HUES6 (cell line): ENCODE measurements around the gene SLC26A4.

Experiments used
- H3K27ac ChIP-seq: 2 replicates; pipeline ENCODE4 v1.7.0; 2013; ENCODE audit warnings: low read depth, mild to moderate bottlenecking, low read length, inconsistent platforms
- H3K27me3 ChIP-seq: 2 replicates; pipeline ENCODE4 v1.6.1; 2013; ENCODE audit warnings: low read length; ENCODE audit not compliant: control insufficient read depth, insufficient read depth
- H3K36me3 ChIP-seq: 2 replicates; pipeline ENCODE4 v1.6.1; 2013; ENCODE audit warnings: low read length; ENCODE audit not compliant: control insufficient read depth, insufficient read depth
- H3K4me1 ChIP-seq: 2 replicates; pipeline ENCODE4 v1.6.1; 2013; ENCODE audit warnings: low read length; ENCODE audit not compliant: control insufficient read depth, insufficient read depth
- H3K4me3 ChIP-seq: 2 replicates; pipeline ENCODE4 v1.5.1; 2013; ENCODE audit warnings: low read depth, low read length
- H3K9ac ChIP-seq: one replicate; pipeline ENCODE4 v1.6.1; 2013; ENCODE audit warnings: mild to moderate bottlenecking, low read length
- H3K9me3 ChIP-seq: 2 replicates; pipeline ENCODE4 v1.6.1; 2013; ENCODE audit warnings: low read depth, low read length; ENCODE audit not compliant: control insufficient read depth, insufficient read depth

SLC26A4 gene

DNA sequence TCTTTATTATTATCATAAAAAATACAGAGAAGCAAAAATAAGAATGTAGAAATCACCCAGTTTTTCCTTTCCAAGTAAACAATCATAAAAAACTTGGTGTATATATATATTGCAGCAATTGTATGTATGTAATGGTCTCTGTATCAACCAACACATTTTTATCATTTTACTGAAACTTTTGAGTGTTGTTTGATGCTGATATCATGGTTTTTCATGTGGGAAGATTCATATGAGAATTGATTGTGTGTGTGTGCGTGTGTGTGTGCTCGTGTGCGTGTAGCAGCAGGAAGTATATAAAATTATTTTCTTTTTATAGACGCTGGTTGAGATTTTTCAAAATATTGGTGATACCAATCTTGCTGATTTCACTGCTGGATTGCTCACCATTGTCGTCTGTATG is 22.3 kb downstream of the SLC26A4 start:
- no peaks in the 10 kb centered on the region for H3K27me3 ChIP-seq
- no peaks in the 10 kb centered on the region for H3K36me3 ChIP-seq
- H3K27ac ChIP-seq, result no peak overlapping the region
- no peak overlapping the region for H3K4me3 ChIP-seq
- no peak overlapping the region for H3K9ac ChIP-seq
- H3K9me3 ChIP-seq, result no peaks in the 10 kb centered on the region
- H3K4me1 ChIP-seq, result no peaks in the 10 kb centered on the region

DNA sequence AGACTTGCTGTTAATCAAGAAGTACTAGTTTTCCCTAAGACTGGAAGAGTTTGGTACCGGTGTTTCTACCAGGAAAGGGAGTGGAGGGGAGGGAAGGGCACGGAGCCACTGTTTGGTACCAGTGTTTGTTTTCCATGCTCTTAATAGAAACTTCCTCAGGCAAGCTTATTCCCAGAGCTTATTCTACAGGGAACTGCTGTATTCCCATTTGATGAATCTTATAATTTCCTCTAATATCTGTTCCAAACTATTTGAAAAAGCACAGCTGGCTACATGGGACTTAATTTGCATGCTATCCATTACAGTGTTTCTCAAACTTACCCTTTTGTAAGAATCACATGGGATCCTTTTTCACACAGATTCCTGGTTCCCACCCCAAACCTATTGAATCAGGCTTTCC is 23.7 kb downstream of the SLC26A4 start:
- H3K9ac ChIP-seq, result no peak overlapping the region
- no peaks in the 10 kb centered on the region for H3K27me3 ChIP-seq
- H3K36me3 ChIP-seq, result no peaks in the 10 kb centered on the region
- no peak overlapping the region for H3K4me3 ChIP-seq
- H3K9me3 ChIP-seq, result no peaks in the 10 kb centered on the region
- H3K4me1 ChIP-seq, result no peaks in the 10 kb centered on the region
- no peak overlapping the region for H3K27ac ChIP-seq

DNA sequence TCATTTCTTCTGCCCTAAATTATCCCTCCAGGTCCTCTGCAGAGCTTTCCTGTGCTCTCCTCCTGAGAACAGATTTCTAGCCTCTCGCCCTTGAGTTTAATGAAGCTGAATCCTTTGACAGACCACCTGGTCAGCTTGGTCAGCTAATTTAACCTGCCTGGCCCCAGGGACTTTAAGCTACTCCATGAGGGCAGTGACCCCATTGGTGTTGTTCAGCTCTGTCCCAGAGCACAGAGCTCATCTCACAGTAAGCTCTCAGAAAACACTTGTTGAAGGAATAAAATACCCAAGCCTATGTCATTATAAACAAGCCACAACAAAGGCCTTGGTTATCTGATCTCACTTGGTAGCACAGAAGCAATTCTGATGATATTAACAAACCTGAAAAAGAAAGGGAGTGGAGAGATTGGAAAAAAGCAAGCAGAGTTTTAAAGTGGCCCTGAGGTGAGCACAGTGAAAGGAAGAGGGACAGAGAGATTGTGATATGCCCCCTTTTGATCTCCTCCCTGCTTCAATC is 24.4 kb downstream of the SLC26A4 start:
- Histone ChIP-seq H3K27me3 (no peaks in the 10 kb centered on the region), H3K27ac (no peak overlapping the region), H3K9me3 (no peaks in the 10 kb centered on the region), H3K4me1 (no peaks in the 10 kb centered on the region), H3K36me3 (no peaks in the 10 kb centered on the region), H3K4me3 (no peak overlapping the region), H3K9ac (no peak overlapping the region)

DNA sequence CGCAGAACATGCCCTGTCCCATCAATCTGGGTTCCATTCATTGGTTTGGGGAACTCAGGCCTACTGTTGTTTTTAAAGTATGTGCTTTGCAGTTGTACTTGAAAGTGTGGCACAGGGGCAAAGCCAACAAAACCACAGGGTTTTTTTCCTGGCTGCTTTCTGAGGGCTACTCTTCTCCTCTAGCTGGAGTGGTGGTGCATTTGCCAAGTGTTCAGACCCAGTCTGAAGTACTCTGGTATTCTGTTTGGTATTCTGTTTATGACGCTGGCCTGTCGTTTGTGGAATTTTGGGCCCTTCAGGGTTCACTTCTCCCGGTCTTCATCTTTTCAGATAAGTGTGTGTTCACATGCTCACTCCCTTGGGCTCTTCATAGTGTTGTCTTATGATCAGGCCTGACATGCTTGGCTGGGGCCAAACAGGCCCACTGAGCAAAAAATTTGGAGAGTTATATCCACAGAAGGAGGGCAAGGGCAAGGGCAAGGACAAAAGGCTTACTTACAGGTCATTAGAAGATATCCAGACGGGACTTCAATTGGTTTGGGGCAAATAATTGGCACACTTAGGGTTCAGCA is 26.3 kb downstream of the SLC26A4 start:
- Histone ChIP-seq H3K9ac (no peak overlapping the region), H3K36me3 (no peaks in the 10 kb centered on the region), H3K27ac (no peak overlapping the region), H3K9me3 (no peaks in the 10 kb centered on the region), H3K4me1 (peaks cover 4% of the 10 kb centered on the region; the same call in 1 of the 2 replicates), H3K27me3 (no peaks in the 10 kb centered on the region), H3K4me3 (no peak overlapping the region)

DNA sequence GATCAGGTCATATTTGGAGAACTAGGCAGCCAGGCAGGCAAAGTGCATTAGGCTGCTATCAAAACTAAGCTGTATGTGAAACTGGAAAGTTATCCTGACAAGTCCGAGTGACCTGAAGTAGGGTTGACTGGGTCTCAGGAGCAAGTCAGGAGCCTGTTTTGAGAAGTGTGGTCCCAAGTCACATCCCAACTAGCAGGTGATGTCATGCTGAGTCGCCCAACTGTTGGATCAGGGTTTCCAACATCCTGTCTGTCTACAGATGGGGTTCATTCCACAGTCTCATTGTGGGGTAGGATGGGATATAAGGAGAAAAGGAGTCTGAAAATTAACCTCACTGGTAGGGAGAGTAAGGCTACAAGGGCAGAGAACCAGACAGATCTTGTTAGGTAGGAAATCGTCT is 27.0 kb downstream of the SLC26A4 start:
- Histone ChIP-seq H3K36me3 (no peaks in the 10 kb centered on the region), H3K9ac (no peak overlapping the region), H3K27ac (no peak overlapping the region), H3K4me3 (no peak overlapping the region), H3K4me1 (peaks cover 4% of the 10 kb centered on the region; the same call in 1 of the 2 replicates), H3K27me3 (no peaks in the 10 kb centered on the region), H3K9me3 (no peaks in the 10 kb centered on the region)

DNA sequence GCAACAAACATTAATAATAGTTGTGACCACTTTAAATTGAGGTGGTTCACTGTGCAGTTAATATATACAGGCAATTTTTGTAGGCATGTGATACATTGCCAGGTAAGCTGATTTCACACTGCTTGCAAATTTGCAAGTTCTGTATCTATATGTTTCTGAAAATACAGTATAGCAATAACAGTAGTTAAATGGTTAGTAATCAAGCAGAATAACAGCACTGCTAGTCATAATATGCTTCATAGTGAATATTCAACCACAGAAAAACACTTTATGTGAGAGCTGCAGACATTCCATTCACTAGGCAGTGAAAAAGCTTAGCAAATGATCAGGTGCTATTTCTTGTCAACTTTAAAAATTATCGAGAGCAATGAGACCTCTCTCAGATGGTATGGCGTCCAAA is 28.9 kb downstream of the SLC26A4 start:
- Histone ChIP-seq H3K9ac (no peak overlapping the region), H3K4me3 (no peak overlapping the region), H3K36me3 (no peaks in the 10 kb centered on the region), H3K27ac (no peak overlapping the region), H3K27me3 (no peaks in the 10 kb centered on the region), H3K9me3 (no peaks in the 10 kb centered on the region), H3K4me1 (peaks cover 8% of the 10 kb centered on the region; the same call in 1 of the 2 replicates)

DNA sequence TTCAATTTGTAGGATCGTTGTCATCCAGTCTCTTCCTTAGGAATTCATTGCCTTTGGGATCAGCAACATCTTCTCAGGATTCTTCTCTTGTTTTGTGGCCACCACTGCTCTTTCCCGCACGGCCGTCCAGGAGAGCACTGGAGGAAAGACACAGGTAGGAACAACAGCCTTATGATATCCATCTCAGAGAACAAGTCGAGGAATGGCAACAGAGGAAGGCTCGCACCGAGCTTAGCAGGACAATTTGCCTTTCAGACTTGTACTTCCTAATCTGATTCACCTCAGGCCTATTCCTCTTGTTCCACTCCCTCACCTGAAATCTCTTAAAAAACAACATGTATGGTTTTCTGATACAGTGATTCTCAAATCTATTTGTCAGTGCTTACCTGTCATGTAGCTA is 29.5 kb downstream of the SLC26A4 start:
- H3K36me3 ChIP-seq, result no peaks in the 10 kb centered on the region
- H3K9me3 ChIP-seq, result no peaks in the 10 kb centered on the region
- no peak overlapping the region for H3K9ac ChIP-seq
- no peak overlapping the region for H3K27ac ChIP-seq
- H3K4me1 ChIP-seq, result peaks cover 8% of the 10 kb centered on the region; the same call in 1 of the 2 replicates
- H3K27me3 ChIP-seq, result no peaks in the 10 kb centered on the region
- no peak overlapping the region for H3K4me3 ChIP-seq

DNA sequence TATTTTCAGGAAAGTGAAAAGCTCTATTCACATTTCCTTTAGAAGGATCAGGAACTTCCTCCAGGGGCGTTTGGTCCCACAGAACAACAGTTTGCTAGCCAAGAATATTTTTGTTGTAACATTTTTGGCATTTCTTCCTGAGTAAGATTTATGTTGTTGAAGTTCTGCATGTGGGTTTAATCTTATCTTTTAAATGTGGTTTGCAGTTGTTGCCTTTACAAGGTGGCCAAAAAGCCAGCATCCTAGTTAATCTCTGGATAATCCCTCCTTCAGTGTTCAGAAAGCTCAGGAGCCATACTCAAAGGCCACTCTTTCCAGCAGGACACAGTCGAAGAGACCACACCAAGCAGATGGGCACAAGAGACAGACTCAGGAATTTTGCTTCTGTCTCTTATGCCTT is 30.0 kb downstream of the SLC26A4 start:
- Histone ChIP-seq H3K27ac (no peak overlapping the region), H3K9me3 (no peaks in the 10 kb centered on the region), H3K4me1 (peaks cover 8% of the 10 kb centered on the region; the same call in 1 of the 2 replicates), H3K27me3 (no peaks in the 10 kb centered on the region), H3K36me3 (no peaks in the 10 kb centered on the region), H3K9ac (no peak overlapping the region), H3K4me3 (no peak overlapping the region)

DNA sequence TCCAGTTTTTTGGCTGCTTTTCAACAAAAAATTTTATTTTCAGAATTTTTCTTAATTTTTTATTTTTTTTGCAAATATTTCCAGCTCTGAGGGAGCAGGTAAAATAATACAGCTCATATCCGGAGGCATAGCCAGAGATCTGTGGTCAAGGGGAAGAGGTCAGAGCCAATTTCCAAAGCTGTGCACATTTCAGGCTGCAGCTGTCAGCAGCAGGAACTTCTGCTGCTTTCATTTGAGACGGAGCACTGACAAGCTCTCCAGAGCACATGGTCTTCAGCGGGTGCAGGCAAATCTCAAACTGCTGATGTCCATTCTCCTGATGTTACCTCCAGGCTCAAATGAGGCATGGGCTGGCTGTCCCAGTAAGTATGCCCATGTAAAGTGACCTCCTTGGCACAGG is 31.1 kb downstream of the SLC26A4 start:
- H3K9me3 ChIP-seq, result no peaks in the 10 kb centered on the region
- no peaks in the 10 kb centered on the region for H3K27me3 ChIP-seq
- H3K27ac ChIP-seq, result no peak overlapping the region
- H3K36me3 ChIP-seq, result no peaks in the 10 kb centered on the region
- no peak overlapping the region for H3K9ac ChIP-seq
- H3K4me1 ChIP-seq, result peaks cover 8% of the 10 kb centered on the region; the same call in 1 of the 2 replicates
- H3K4me3 ChIP-seq, result no peak overlapping the region

DNA sequence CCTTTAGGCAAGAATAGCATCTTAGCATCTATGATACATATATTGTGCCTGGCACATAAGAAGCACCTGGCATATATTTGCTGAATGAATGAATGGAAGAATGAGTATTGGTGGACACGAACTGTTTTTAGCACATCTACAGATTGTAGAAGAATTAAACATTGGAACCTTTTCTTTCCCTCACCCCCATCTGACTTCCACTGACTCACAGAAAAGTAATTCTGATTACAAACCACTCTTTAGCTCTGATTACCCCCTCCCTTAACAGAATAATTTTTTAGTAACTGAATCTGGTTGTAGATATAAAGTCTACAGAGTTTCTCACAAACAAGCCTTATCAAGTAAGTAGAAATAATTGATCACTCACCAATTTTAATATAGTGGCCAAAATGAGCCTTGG is 31.9 kb downstream of the SLC26A4 start:
- Histone ChIP-seq H3K9me3 (no peaks in the 10 kb centered on the region), H3K9ac (no peak overlapping the region), H3K27ac (no peak overlapping the region), H3K27me3 (no peaks in the 10 kb centered on the region), H3K36me3 (no peaks in the 10 kb centered on the region), H3K4me1 (peaks cover 8% of the 10 kb centered on the region; the same call in 1 of the 2 replicates), H3K4me3 (no peak overlapping the region)

DNA sequence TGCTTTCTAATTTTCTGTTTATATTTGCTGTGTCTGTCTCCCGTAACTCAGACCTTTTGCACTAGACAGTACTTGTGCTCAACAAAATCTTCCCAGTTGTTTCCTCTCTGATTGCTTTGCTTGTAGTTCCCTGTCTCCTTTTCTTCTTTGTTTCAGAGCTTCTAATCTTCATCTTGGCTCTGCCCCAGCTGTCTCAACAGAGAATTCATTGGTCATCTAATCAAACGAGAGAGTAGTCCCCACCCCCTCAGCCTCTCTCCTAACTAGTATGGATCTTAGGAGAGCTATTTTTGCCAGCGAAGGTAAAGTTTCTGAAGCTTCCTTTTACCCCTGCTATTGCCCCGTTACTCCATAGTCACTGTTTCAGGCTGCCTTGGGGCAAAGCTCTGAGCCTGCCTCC is 32.8 kb downstream of the SLC26A4 start:
- no peak overlapping the region for H3K27ac ChIP-seq
- H3K9me3 ChIP-seq, result no peaks in the 10 kb centered on the region

More for the DNA sequence above, 32.8 kb downstream of the SLC26A4 start:
- Histone ChIP-seq H3K9ac (no peak overlapping the region), H3K27me3 (no peaks in the 10 kb centered on the region), H3K4me3 (no peak overlapping the region), H3K4me1 (peaks cover 8% of the 10 kb centered on the region; the same call in 1 of the 2 replicates), H3K36me3 (no peaks in the 10 kb centered on the region)
